MCF 10A (cell line): ENCODE results near the gene NPL. TPM values are rescaled to one million over a fixed set of nuclear protein-coding genes. Genes with fewer than 3 reads are reported as not detected.

Source experiments
- BruUV-seq: library from RNA; stranded (reverse); fragments of 400-500 nt; replicated peaks from 2 replicates; lab custom pipeline; 2021; lab: Mats Ljungman, UMichigan
- CTCF ChIA-PET: fragments of 300-600 bp; sonication (Branson Sonifier 250); formaldehyde crosslinking; extraction: SDS; loops from one replicate; lab custom pipeline; 2021; ENCODE audit warnings: antibody characterized with exemption, inconsistent platforms; lab: Yijun Ruan, JAX
- POLR2A ChIA-PET: fragments of 300-600, 350-650 bp; sonication (Branson Sonifier 250); formaldehyde crosslinking; extraction: SDS; loops from one replicate; lab custom pipeline; 2020; ENCODE audit warnings: antibody characterized with exemption, inconsistent platforms; lab: Yijun Ruan, JAX
- DNase-seq: peaks from one replicate; pipeline ENCODE4 v3.0.0-alpha.2; 2018; ENCODE audit not compliant: unreplicated experiment
- H3K27ac Mint-ChIP-seq: one replicate; pipeline ENCODE4 v1.8.0; 2022; ENCODE audit warnings: mild to moderate bottlenecking, low read depth, mixed read lengths; ENCODE audit not compliant: unreplicated experiment
- H3K27me3 Mint-ChIP-seq: one replicate; pipeline ENCODE4 v1.8.0; 2022; ENCODE audit warnings: mixed read lengths; ENCODE audit not compliant: insufficient read depth, unreplicated experiment
- H3K36me3 Mint-ChIP-seq: one replicate; pipeline ENCODE4 v1.8.0; 2022; ENCODE audit warnings: mild to moderate bottlenecking, moderate library complexity, mixed read lengths; ENCODE audit not compliant: insufficient read depth, unreplicated experiment
- H3K4me1 Mint-ChIP-seq: one replicate; pipeline ENCODE4 v1.8.0; 2022; ENCODE audit warnings: mixed read lengths; ENCODE audit not compliant: insufficient read depth, unreplicated experiment
- H3K4me3 Mint-ChIP-seq: one replicate; pipeline ENCODE4 v1.8.0; 2022; ENCODE audit warnings: mild to moderate bottlenecking, moderate library complexity, mixed read lengths; ENCODE audit not compliant: unreplicated experiment
- H3K9me3 Mint-ChIP-seq: one replicate; pipeline ENCODE4 v1.8.0; 2022; ENCODE audit warnings: mixed read lengths; ENCODE audit not compliant: unreplicated experiment
- CTCF ChIP-seq: fragments of 200-600 bp; IDR thresholded peaks from one replicate; pipeline ENCODE4 v1.8.0; 2022; ENCODE audit warnings: antibody characterized with exemption, mild to moderate bottlenecking; ENCODE audit not compliant: unreplicated experiment
- intact Hi-C: fragments of 100-400 bp; cut with micrococcal nuclease; formaldehyde crosslinking; loops from 2 replicates; pipeline ENCODE4 v1.14.1; 2022
- total RNA-seq: library from RNA; stranded (reverse); gene quantifications from 2 replicates; pipeline ENCODE4 v1.2.3, GENCODE V29; 2022

NPL gene
- total RNA-seq, 1 experiment from 2014 or later = 6.2 TPM

GRCh38 chr1:182783068-182783467 is 6.5 kb upstream of the NPL start:
- no peaks in the 10 kb centered on the region for H3K27me3 Mint-ChIP-seq
- BruUV-seq = no TSS peak
- no peaks in the 10 kb centered on the region for H3K36me3 Mint-ChIP-seq
- intact Hi-C loops = no loop called here
- H3K4me1 Mint-ChIP-seq = peaks cover 19% of the 10 kb centered on the region
- DNase-seq = no peak
- no peaks in the 10 kb centered on the region for H3K9me3 Mint-ChIP-seq
- no peak overlapping the region for H3K27ac Mint-ChIP-seq
- TF ChIP-seq CTCF = no peak
- ChIA-PET CTCF (interaction anchor here (0.5 to 16.6 kb wide), 44 partner anchors 8 to 1308 kb away, joined by 3 to 991 read pairs (median 4); partner anchors contain the start of genes RGS16, RGS8 and RNASEL), POLR2A (interaction anchor here (0.6 to 12.3 kb wide), 5 partner anchors 169 to 1049 kb away, joined by 3 to 151 read pairs (median 4); partner anchors contain the start of gene RGS16)
- no peak overlapping the region for H3K4me3 Mint-ChIP-seq

- CTCF ChIA-PET = interaction anchor here (0.6 to 16.6 kb wide), 54 partner anchors 9 to 1472 kb away, joined by 3 to 991 read pairs (median 4); partner anchors contain the start of genes RGS16 and RNASEL
- POLR2A ChIA-PET = interaction anchor here (0.7 to 12.3 kb wide), 4 partner anchors 56 to 196 kb away, joined by 3 to 151 read pairs (median 4); partner anchors contain the start of gene RGS16
- no TSS peak for BruUV-seq
- peak; percentile 71 for DNase-seq
- no peaks in the 10 kb centered on the region for H3K36me3 Mint-ChIP-seq
- H3K9me3 Mint-ChIP-seq = no peaks in the 10 kb centered on the region
- no peaks in the 10 kb centered on the region for H3K27me3 Mint-ChIP-seq
- intact Hi-C loops = loop anchor here (1.0 to 2.0 kb wide), 3 partner anchors 338 to 699 kb away; no protein-coding TSS in a partner anchor
- H3K4me3 Mint-ChIP-seq = no peak overlapping the region
- peak; percentile 93 for TF ChIP-seq CTCF
- H3K4me1 Mint-ChIP-seq = peaks cover 21% of the 10 kb centered on the region
- H3K27ac Mint-ChIP-seq = no peak overlapping the region
These were observed 4.9 kb upstream of the NPL start for GRCh38 chr1:182784556-182785171.

- Mint-ChIP-seq H3K4me1 (peaks cover 24% of the 10 kb centered on the region), H3K27me3 (no peaks in the 10 kb centered on the region), H3K36me3 (no peaks in the 10 kb centered on the region), H3K9me3 (no peaks in the 10 kb centered on the region), H3K4me3 (no peak overlapping the region), H3K27ac (no peak overlapping the region)
- no peak for DNase-seq
- intact Hi-C loops = loop anchor here (2.0 kb wide), 1 partner anchor 388 kb away; no protein-coding TSS in a partner anchor
- BruUV-seq = no TSS peak
- POLR2A ChIA-PET = interaction anchor here (0.6 to 12.3 kb wide), 6 partner anchors 17 to 723 kb away, joined by 3 to 151 read pairs (median 4); partner anchors contain the start of gene RGS16
- TF ChIP-seq CTCF = no peak
- CTCF ChIA-PET = interaction anchor here (0.6 to 16.6 kb wide), 45 partner anchors 8 to 1472 kb away, joined by 3 to 991 read pairs (median 4); partner anchors contain the start of genes RGS16 and RNASEL
These were observed 4.4 kb upstream of the NPL start for GRCh38 chr1:182785181-182785580.
